ENCODE measurements around the gene LPAR6.

- TF ChIP-seq POLR2AphosphoS5 (IDR thresholded peaks at IDR 0.05) (no peak), EP300 (IDR thresholded peaks at IDR 0.05; ENCODE audit: low read depth) (no peak), CTCF (IDR thresholded peaks at IDR 0.05) (no peak), POLR2A (IDR thresholded peaks at IDR 0.05) (no peak)
Measured at GRCh38 chr13:48369988-48370387, 42.9 kb downstream of the LPAR6 start.

All from transverse colon (tissue), 4 donors.